AG04449 (cell line): ENCODE data around the gene LIMK1.
"Not testable (repeated sequence)": the region's sequence is repeated elsewhere in the genome, so short reads cannot be mapped to it uniquely, and the experiment has no call there.

Experiments used
- CTCF ChIA-PET: fragments of 350-600 bp; formaldehyde crosslinking; extraction: SDS; loops from one replicate; lab custom pipeline; 2021; ENCODE audit warnings: antibody characterized with exemption; lab: Yijun Ruan, JAX
- POLR2A ChIA-PET: fragments of 400-600, 350-600 bp; formaldehyde crosslinking; extraction: SDS; loops from one replicate; lab custom pipeline; 2020; ENCODE audit warnings: antibody characterized with exemption, inconsistent platforms; lab: Yijun Ruan, JAX
- DNase-seq: peaks from one replicate; pipeline ENCODE4 v3.0.0-alpha.2; 2010; ENCODE audit warnings: low read depth, low spot score
- H3K4me3 ChIP-seq: 2 replicates; pipeline ENCODE4 v1.5.1; 2011; ENCODE audit warnings: low read depth, mild to moderate bottlenecking, control low read depth, low read length
- TF ChIP-seq, protein P1 (sequence below): IDR thresholded peaks from one replicate; pipeline ENCODE4 v1.5.1; 2011; ENCODE audit warnings: mild to moderate bottlenecking, moderate library complexity, low read length, control low read depth, inconsistent platforms; ENCODE audit not compliant: insufficient read depth; ENCODE audit errors: missing control alignments

LIMK1 gene

GRCh38 chr7:74119831-74120230 lies 36.2 kb downstream of the LIMK1 start:
- no peak for DNase-seq
- ChIA-PET CTCF (interaction anchor here (1.9 kb wide), 1 partner anchor 14 kb away, joined by 5 read pairs; no protein-coding TSS in a partner anchor), POLR2A (no interaction called here)
- no peak overlapping the region for H3K4me3 ChIP-seq
- TF ChIP-seq, protein P1, sequence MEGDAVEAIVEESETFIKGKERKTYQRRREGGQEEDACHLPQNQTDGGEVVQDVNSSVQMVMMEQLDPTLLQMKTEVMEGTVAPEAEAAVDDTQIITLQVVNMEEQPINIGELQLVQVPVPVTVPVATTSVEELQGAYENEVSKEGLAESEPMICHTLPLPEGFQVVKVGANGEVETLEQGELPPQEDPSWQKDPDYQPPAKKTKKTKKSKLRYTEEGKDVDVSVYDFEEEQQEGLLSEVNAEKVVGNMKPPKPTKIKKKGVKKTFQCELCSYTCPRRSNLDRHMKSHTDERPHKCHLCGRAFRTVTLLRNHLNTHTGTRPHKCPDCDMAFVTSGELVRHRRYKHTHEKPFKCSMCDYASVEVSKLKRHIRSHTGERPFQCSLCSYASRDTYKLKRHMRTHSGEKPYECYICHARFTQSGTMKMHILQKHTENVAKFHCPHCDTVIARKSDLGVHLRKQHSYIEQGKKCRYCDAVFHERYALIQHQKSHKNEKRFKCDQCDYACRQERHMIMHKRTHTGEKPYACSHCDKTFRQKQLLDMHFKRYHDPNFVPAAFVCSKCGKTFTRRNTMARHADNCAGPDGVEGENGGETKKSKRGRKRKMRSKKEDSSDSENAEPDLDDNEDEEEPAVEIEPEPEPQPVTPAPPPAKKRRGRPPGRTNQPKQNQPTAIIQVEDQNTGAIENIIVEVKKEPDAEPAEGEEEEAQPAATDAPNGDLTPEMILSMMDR = no peak

DNA sequence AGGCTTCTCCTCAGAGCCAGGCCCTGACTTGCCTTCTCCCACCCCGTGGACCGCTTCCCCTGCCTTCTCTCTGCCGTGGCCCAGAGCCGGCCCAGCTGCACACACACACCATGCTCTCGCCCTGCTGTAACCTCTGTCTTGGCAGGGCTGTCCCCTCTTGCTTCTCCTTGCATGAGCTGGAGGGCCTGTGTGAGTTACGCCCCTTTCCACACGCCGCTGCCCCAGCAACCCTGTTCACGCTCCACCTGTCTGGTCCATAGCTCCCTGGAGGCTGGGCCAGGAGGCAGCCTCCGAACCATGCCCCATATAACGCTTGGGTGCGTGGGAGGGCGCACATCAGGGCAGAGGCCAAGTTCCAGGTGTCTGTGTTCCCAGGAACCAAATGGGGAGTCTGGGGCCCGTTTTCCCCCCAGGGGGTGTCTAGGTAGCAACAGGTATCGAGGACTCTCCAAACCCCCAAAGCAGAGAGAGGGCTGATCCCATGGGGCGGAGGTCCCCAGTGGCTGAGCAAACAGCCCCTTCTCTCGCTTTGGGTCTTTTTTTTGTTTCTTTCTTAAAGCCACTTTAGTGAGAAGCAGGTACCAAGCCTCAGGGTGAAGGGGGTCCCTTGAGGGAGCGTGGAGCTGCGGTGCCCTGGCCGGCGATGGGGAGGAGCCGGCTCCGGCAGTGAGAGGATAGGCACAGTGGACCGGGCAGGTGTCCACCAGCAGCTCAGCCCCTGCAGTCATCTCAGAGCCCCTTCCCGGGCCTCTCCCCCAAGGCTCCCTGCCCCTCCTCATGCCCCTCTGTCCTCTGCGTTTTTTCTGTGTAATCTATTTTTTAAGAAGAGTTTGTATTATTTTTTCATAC lies 38.0 kb downstream of the LIMK1 start:
- POLR2A ChIA-PET = interaction anchor here (0.7 kb wide), 1 partner anchor 53 kb away, joined by 3 read pairs; the partner anchor contains the start of gene EIF4H
- no peak for DNase-seq
- no peak overlapping the region for H3K4me3 ChIP-seq
- CTCF ChIA-PET = interaction anchor here (0.8 kb wide), 1 partner anchor 16 kb away, joined by 3 read pairs; no protein-coding TSS in a partner anchor
- TF ChIP-seq, protein P1 = no peak

- H3K4me3 ChIP-seq, POLR2A ChIA-PET, DNase-seq: not testable (repeated sequence)
- CTCF ChIA-PET = interaction anchor here (1.2 kb wide), 1 partner anchor 38 kb away, joined by 4 read pairs; no protein-coding TSS in a partner anchor
Observed at GRCh38 chr7:74123892-74124291, 40.3 kb downstream of the LIMK1 start.

- ChIA-PET POLR2A (no interaction called here), CTCF (no interaction called here)
- no peak overlapping the region for H3K4me3 ChIP-seq
- no peak for DNase-seq
- TF ChIP-seq, protein P1 = no peak
Observed at GRCh38 chr7:74126220-74126880, 42.7 kb downstream of the LIMK1 start.

DNA sequence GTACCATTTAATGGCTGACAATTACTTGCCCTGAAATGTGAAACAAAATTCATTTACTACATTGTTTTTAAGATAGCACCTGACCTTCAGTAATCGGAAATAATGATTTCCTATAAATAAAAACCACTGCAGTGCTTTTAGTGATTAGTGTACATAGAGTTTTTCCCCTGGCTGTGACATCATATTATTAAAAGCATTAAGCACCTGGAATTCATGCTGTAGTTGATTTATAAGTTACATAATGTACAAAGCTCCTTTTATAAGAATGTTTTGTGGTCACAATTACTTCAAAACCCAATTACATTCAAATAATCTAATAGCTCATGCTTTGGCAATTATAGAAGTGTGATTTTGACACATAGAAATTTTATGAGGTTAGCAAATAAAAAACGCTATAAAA lies 46.3 kb downstream of the LIMK1 start:
- CTCF ChIA-PET = no interaction called here
- DNase-seq = no peak
- POLR2A ChIA-PET = no interaction called here
- H3K4me3 ChIP-seq = no peak overlapping the region
- TF ChIP-seq, protein P1 = no peak

DNA sequence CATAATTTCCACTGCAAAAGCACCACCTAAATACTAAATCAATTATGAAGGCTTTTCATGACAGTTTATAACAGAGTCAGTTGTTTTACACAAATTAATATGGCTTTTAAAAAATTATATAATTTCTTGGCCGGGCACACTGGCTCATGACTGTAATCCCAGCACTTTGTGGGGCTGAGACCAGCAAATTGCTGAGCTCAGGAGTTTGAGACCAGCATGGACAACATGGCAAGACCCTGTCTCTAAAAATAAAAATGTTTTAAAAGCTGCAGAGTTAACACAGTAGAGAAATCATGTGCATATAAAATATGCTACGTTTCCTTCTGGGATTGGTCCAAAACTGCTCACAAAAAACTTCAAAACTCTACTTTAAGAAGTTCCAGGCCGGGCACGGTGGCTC lies 46.9 kb downstream of the LIMK1 start:
- POLR2A ChIA-PET = no interaction called here
- TF ChIP-seq, protein P1 = no peak
- no peak overlapping the region for H3K4me3 ChIP-seq
- CTCF ChIA-PET = no interaction called here
- no peak for DNase-seq
